H9 (cell line): Measurements from ENCODE around the gene NEK8. TPM values are rescaled to one million over a fixed set of nuclear protein-coding genes. Genes with fewer than 3 reads are reported as not detected.

Experiments
- DNase-seq: peaks from one replicate; pipeline ENCODE4 v3.0.0-alpha.2; 2017
- H2AFZ ChIP-seq: one replicate; pipeline ENCODE4 v1.6.1; 2013; ENCODE audit warnings: mild to moderate bottlenecking, low read length, control low read depth, moderate library complexity
- H2AK5ac ChIP-seq: 2 replicates; pipeline ENCODE4 v1.6.1; 2013; ENCODE audit warnings: low read length, control low read depth, mixed read lengths; ENCODE audit not compliant: insufficient read length
- H2BK120ac ChIP-seq: one replicate; pipeline ENCODE4 v1.6.1; 2013; ENCODE audit warnings: low read depth, mild to moderate bottlenecking, low read length, control low read depth, inconsistent platforms; ENCODE audit not compliant: poor library complexity, severe bottlenecking
- H2BK12ac ChIP-seq: 2 replicates; pipeline ENCODE4 v1.6.1; 2013; ENCODE audit warnings: low read length, control low read depth, mixed read lengths, low read depth; ENCODE audit not compliant: insufficient read length
- H2BK15ac ChIP-seq: 2 replicates; pipeline ENCODE4 v1.6.1; 2013; ENCODE audit warnings: low read depth, low read length, control low read depth
- H2BK20ac ChIP-seq: one replicate; pipeline ENCODE4 v1.6.1; 2013; ENCODE audit warnings: low read depth, mild to moderate bottlenecking, low read length, control low read depth, inconsistent platforms; ENCODE audit not compliant: poor library complexity, severe bottlenecking
- H2BK5ac ChIP-seq: 2 replicates; pipeline ENCODE4 v1.6.1; 2013; ENCODE audit warnings: low read length, control low read depth, mixed read lengths; ENCODE audit not compliant: insufficient read length
- H3K14ac ChIP-seq: 2 replicates; pipeline ENCODE4 v1.6.1; 2013; ENCODE audit warnings: low read length, control low read depth; ENCODE audit not compliant: insufficient read depth
- H3K18ac ChIP-seq: 2 replicates; pipeline ENCODE4 v1.6.1; 2013; ENCODE audit warnings: low read depth, mild to moderate bottlenecking, mixed read lengths, low read length, control low read depth; ENCODE audit not compliant: insufficient read length
- H3K23ac ChIP-seq: 2 replicates; pipeline ENCODE4 v1.6.1; 2013; ENCODE audit warnings: low read length, control low read depth, mixed read lengths, low read depth; ENCODE audit not compliant: insufficient read length
- H3K23me2 ChIP-seq: 2 replicates; pipeline ENCODE4 v1.6.1; 2013; ENCODE audit warnings: low read depth, mild to moderate bottlenecking, mixed read lengths, low read length, control low read depth; ENCODE audit not compliant: insufficient read length, poor library complexity, severe bottlenecking
- H3K27ac ChIP-seq: 2 replicates; pipeline ENCODE4 v1.5.1; 2013; ENCODE audit warnings: low read length, control low read depth, mixed read lengths, low read depth; ENCODE audit not compliant: insufficient read length
- H3K27me3 ChIP-seq: 2 replicates; pipeline ENCODE4 v1.6.1; 2013; ENCODE audit warnings: low read length, control low read depth, inconsistent platforms; ENCODE audit not compliant: insufficient read depth
- H3K4ac ChIP-seq: 2 replicates; pipeline ENCODE4 v1.6.1; 2013; ENCODE audit warnings: low read depth, mild to moderate bottlenecking, control low read depth, inconsistent platforms, low read length, moderate library complexity
- H3K4me1 ChIP-seq: 2 replicates; pipeline ENCODE4 v1.6.1; 2013; ENCODE audit warnings: low read length, control low read depth, inconsistent platforms; ENCODE audit not compliant: insufficient read depth
- H3K4me2 ChIP-seq: 2 replicates; pipeline ENCODE4 v1.6.1; 2013; ENCODE audit warnings: low read length, control low read depth, mixed read lengths; ENCODE audit not compliant: insufficient read length, insufficient read depth
- H3K56ac ChIP-seq: 2 replicates; pipeline ENCODE4 v1.6.1; 2013; ENCODE audit warnings: low read depth, mild to moderate bottlenecking, mixed read lengths, low read length, control low read depth; ENCODE audit not compliant: insufficient read length
- H3K79me1 ChIP-seq: 2 replicates; pipeline ENCODE4 v1.6.1; 2013; ENCODE audit warnings: low read depth, mild to moderate bottlenecking, moderate library complexity, low read length, control low read depth, inconsistent platforms; ENCODE audit not compliant: insufficient read depth, poor library complexity, severe bottlenecking
- H3K79me2 ChIP-seq: 2 replicates; pipeline ENCODE4 v1.6.1; 2013; ENCODE audit warnings: low read length, control low read depth, inconsistent platforms; ENCODE audit not compliant: insufficient read depth
- H3K9ac ChIP-seq: 2 replicates; pipeline ENCODE4 v1.6.1; 2013; ENCODE audit warnings: low read length, control low read depth, mixed read lengths; ENCODE audit not compliant: insufficient read length; ENCODE audit errors: extremely low read depth
- H3K9me3 ChIP-seq: one replicate; pipeline ENCODE4 v1.6.1; 2013; ENCODE audit warnings: low read depth, low read length, inconsistent platforms; ENCODE audit not compliant: control insufficient read depth
- H3T11ph ChIP-seq: one replicate; pipeline ENCODE4 v1.6.1; 2013; ENCODE audit warnings: mild to moderate bottlenecking, low read length, control low read depth, inconsistent platforms
- H4K20me1 ChIP-seq: one replicate; pipeline ENCODE4 v1.6.1; 2013; ENCODE audit not compliant: control insufficient read depth, insufficient read length, insufficient read depth
- H4K5ac ChIP-seq: 2 replicates; pipeline ENCODE4 v1.6.1; 2013; ENCODE audit warnings: low read depth, mild to moderate bottlenecking, mixed read lengths, low read length, control low read depth; ENCODE audit not compliant: insufficient read length
- H4K8ac ChIP-seq: replicated peaks from 2 replicates; pipeline ENCODE4 v1.6.1; 2013; ENCODE audit warnings: low read length, control low read depth, mixed read lengths, low read depth; ENCODE audit not compliant: insufficient read length
- H4K91ac ChIP-seq: 2 replicates; pipeline ENCODE4 v1.6.1; 2013; ENCODE audit warnings: low read depth, mild to moderate bottlenecking, moderate library complexity, mixed read lengths, low read length, control low read depth; ENCODE audit not compliant: insufficient read length
- H3K27ac Mint-ChIP-seq, 3 experiments: 2 replicates in 2 of 3; 3 replicates in 1 of 3; pipeline ENCODE4 v1.8.0; 2020 to 2021; ENCODE audit warnings: mixed read lengths in 3 of 3, mild to moderate bottlenecking in 1 of 3, moderate library complexity in 1 of 3
- H3K27me3 Mint-ChIP-seq: 2 replicates; pipeline ENCODE4 v1.8.0; 2021; ENCODE audit warnings: low read depth, mild to moderate bottlenecking, moderate library complexity, mixed read lengths
- H3K36me3 Mint-ChIP-seq, 3 experiments: 2 replicates in 2 of 3; 3 replicates in 1 of 3; pipeline ENCODE4 v1.8.0; 2020 to 2021; ENCODE audit warnings: low read depth in 3 of 3, mixed read lengths in 3 of 3; ENCODE audit not compliant: insufficient read depth in 1 of 3
- H3K4me1 Mint-ChIP-seq, 2 experiments: 2 replicates each; pipeline ENCODE4 v1.8.0; 2020; ENCODE audit warnings: mixed read lengths in 2 of 2
- H3K4me3 Mint-ChIP-seq, 2 experiments: 2 replicates in 1 of 2; 3 replicates in 1 of 2; pipeline ENCODE4 v1.8.0; 2020 to 2021; ENCODE audit warnings: mild to moderate bottlenecking in 2 of 2, mixed read lengths in 2 of 2, moderate library complexity in 1 of 2
- H3K9me3 Mint-ChIP-seq, 2 experiments: 2 replicates in 1 of 2; 3 replicates in 1 of 2; pipeline ENCODE4 v1.8.0; 2020; ENCODE audit warnings: mild to moderate bottlenecking in 2 of 2, mixed read lengths in 2 of 2, moderate library complexity in 1 of 2
- WGBS: extraction: QIAGEN DNeasy Blood & Tissue Kit; methylation state at CpG from one replicate; pipeline ENCODE4 v1.1.7; 2013; ENCODE audit warnings: missing lambda C conversion rate, low lambda C conversion rate, mixed read lengths; ENCODE audit not compliant: insufficient read length; ENCODE audit errors: extremely low coverage; 5-methylcytosine and 5-hydroxymethylcytosine counted together
- total RNA-seq: library from RNA; stranded (reverse); gene quantifications from 2 replicates; pipeline ENCODE4 v1.2.1, GENCODE V29; 2021
- TF ChIP-seq, protein P1 (sequence below): fragments of 200-600 bp; sonication (generic); conservative IDR thresholded peaks from 3 replicates; pipeline ENCODE4 v1.8.0; 2021; ENCODE audit warnings: antibody characterized with exemption, mild to moderate bottlenecking

The NEK8 gene
- total RNA-seq, 1 experiment from 2014 or later: 18.8 TPM

DNA sequence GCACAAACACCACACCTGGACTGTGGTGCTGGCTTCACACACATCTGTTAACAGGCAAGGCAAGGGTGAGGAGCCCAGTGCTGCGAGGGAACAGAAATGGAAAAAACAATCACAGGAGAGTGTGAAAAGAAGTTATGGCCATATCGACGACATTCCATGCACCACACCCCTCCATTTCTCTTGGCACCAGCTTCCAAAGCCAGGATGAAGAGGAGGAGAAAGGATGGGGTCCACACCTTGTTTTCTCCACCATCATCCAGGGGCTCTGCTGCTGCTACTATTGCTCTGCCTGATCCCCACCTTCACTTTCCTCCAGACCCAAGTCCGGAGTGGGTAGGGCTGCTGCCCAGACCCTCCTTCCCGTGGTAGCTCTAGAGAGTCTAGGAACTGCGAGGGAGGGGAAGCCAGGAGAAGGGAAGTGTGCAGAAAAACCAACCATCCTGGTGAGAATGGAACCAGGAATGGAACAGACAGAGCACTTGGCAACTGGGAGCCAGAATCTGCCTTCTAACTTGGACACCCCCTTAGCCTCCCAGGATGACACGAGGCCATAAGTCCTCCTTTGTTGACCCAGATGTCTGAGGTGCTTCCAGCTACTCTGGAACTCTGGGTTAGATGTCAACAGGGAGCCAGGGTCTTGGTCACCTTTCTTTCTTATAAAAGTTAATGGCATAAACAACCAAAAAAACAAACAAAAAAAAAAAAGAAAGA lies 15.7 kb upstream of the NEK8 start:
- Histone ChIP-seq H3K9me3 (no peaks in the 10 kb centered on the region), H3K79me2 (peaks cover 10% of the 10 kb centered on the region; the same call in 1 of the 2 replicates), H2BK5ac (no peak overlapping the region), H4K5ac (no peak overlapping the region), H3K79me1 (peaks cover 4% of the 10 kb centered on the region), H2AFZ (no peak overlapping the region), H3K9ac (no peak overlapping the region), H3K27ac (peak overlapping the region; percentile 4), H4K8ac (no peak overlapping the region), H3K18ac (no peak overlapping the region), H3T11ph (no peak overlapping the region), H3K27me3 (no peaks in the 10 kb centered on the region), H4K20me1 (no peaks in the 10 kb centered on the region), H3K14ac (no peak overlapping the region), H2BK20ac (no peak overlapping the region), H3K56ac (no peak overlapping the region), H4K91ac (no peak overlapping the region), H3K4me1 (peaks cover 3% of the 10 kb centered on the region; the same call in 1 of the 2 replicates), H3K4me2 (peak overlapping the region; percentile 44), H3K23me2 (peaks cover 21% of the 10 kb centered on the region), H2BK15ac (no peak overlapping the region), H2BK120ac (no peak overlapping the region), H3K23ac (no peak overlapping the region), H2AK5ac (no peak overlapping the region), H2BK12ac (no peak overlapping the region), H3K4ac (no peak overlapping the region)
- Mint-ChIP-seq H3K4me3 (peak overlapping the region; percentile 89 to 96), H3K4me1 (peaks cover 19 to 31% of the 10 kb centered on the region in 2 experiments), H3K9me3 (no peaks in the 10 kb centered on the region), H3K27ac (peak overlapping the region; percentile 87 to 98 (median 89)), H3K36me3 (peaks cover 23 to 43% (median 29%) of the 10 kb centered on the region in 3 experiments; a peak in 6 of 7 replicates), H3K27me3 (no peaks in the 10 kb centered on the region)
- no CpG with 5 or more reads among the region's 7 CpGs for WGBS
- no peak for DNase-seq
- TF ChIP-seq, protein P1, sequence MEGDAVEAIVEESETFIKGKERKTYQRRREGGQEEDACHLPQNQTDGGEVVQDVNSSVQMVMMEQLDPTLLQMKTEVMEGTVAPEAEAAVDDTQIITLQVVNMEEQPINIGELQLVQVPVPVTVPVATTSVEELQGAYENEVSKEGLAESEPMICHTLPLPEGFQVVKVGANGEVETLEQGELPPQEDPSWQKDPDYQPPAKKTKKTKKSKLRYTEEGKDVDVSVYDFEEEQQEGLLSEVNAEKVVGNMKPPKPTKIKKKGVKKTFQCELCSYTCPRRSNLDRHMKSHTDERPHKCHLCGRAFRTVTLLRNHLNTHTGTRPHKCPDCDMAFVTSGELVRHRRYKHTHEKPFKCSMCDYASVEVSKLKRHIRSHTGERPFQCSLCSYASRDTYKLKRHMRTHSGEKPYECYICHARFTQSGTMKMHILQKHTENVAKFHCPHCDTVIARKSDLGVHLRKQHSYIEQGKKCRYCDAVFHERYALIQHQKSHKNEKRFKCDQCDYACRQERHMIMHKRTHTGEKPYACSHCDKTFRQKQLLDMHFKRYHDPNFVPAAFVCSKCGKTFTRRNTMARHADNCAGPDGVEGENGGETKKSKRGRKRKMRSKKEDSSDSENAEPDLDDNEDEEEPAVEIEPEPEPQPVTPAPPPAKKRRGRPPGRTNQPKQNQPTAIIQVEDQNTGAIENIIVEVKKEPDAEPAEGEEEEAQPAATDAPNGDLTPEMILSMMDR: no peak
